Stomach (tissue), 9 donors: Measurements from ENCODE around the gene LZIC. TPM values are rescaled to one million over a fixed set of nuclear protein-coding genes. Genes with fewer than 3 reads are reported as not detected.

Source experiments
- DNase-seq, 2 donors: peaks; one replicate each; pipeline versions ENCODE4 v3.0.0 to v3.0.0-alpha.2; 2013 to 2019
- H3K27ac ChIP-seq, 5 donors: fragments of 200-600 bp in 4 of 5; sonication (generic) in 4 of 5; one replicate each; pipeline ENCODE4 v1.5.1; 2013 to 2019; ENCODE audit warnings: mild to moderate bottlenecking in 1 of 5, moderate library complexity in 1 of 5
- H3K27me3 ChIP-seq, 3 donors: fragments of 200-600 bp; sonication (generic); one replicate each; pipeline ENCODE4 v1.5.1; 2017 to 2019; ENCODE audit warnings: mixed run types in 1 of 3
- H3K36me3 ChIP-seq, 4 donors: fragments of 200-600 bp; sonication (generic); 1 replicate in 3 of 4; 2 replicates in 1 of 4; pipeline ENCODE4 v1.5.1; 2016 to 2019
- H3K4me1 ChIP-seq, 4 donors: fragments of 200-600 bp; sonication (generic); one replicate each; pipeline ENCODE4 v1.5.1; 2016 to 2019
- H3K4me3 ChIP-seq, 4 donors: fragments of 200-600 bp; sonication (generic) in 3 of 4; one replicate each; pipeline ENCODE4 v1.5.1; 2016 to 2019; ENCODE audit warnings: mild to moderate bottlenecking in 1 of 4
- H3K9me3 ChIP-seq, 4 donors: fragments of 200-600 bp; sonication (generic); one replicate each; pipeline ENCODE4 v1.5.1; 2016 to 2019
- CTCF ChIP-seq, 7 experiments: fragments of 450-650 bp in 4 of 7; fragments of 200-600 bp in 3 of 7; sonication (generic) in 3 of 7; IDR thresholded peaks; one replicate each; pipeline ENCODE4 v1.5.1; 2016 to 2019; ENCODE audit warnings: antibody characterized with exemption in 7 of 7, control low read depth in 2 of 7, mild to moderate bottlenecking in 1 of 7
- EP300 ChIP-seq: sonication (generic); formaldehyde crosslinking; IDR thresholded peaks from one replicate; pipeline ENCODE4 v1.6.1; 2017; ENCODE audit warnings: antibody characterized with exemption
- POLR2A ChIP-seq, 4 donors: fragments of 450-650 bp; IDR thresholded peaks; one replicate each; pipeline ENCODE4 v1.6.1; 2016; ENCODE audit warnings: antibody characterized with exemption in 4 of 4, control low read depth in 2 of 4, mild to moderate bottlenecking in 1 of 4, moderate library complexity in 1 of 4
- POLR2AphosphoS5 ChIP-seq, 3 donors: sonication (generic); formaldehyde crosslinking; IDR thresholded peaks; one replicate each; pipeline ENCODE4 v1.6.1; 2016; ENCODE audit warnings: antibody characterized with exemption in 3 of 3
- WGBS, 5 donors: extraction: QIAGEN DNeasy Blood & Tissue Kit in 3 of 5; methylation state at CpG; one replicate each; pipeline versions ENCODE4 v1.1.5 to v1.1.7; 2013 to 2018; 5-methylcytosine and 5-hydroxymethylcytosine counted together
- intact Hi-C: fragments of 100-400 bp; cut with DNase I; formaldehyde crosslinking; loops from one replicate; pipeline ENCODE4 v1.15.1; 2023; ENCODE audit warnings: low total_unique reads
- polyA plus RNA-seq, 3 donors: library from polyadenylated mRNA; stranded (reverse); fragments of 200-250 nt; gene quantifications; one replicate each; pipeline ENCODE4 v1.2.3, GENCODE V29; 2013
- total RNA-seq, 5 donors: library from RNA; depleted of rRNA; stranded (reverse); fragments of >200 nt; gene quantifications; one replicate each; pipeline versions ENCODE4 v1.1.0 to v1.2.3, GENCODE V29; 2014 to 2016
- donor health status: healthy with polysubstance abuse.
- donor health status: Bipolar disorder and iron deficiency.
- donor health status: healthy.

LZIC gene
- total and polyA plus RNA-seq, 8 donors = 1.8 to 32.5 (median 15.2) TPM

- TF ChIP-seq POLR2AphosphoS5 (IDR thresholded peaks at IDR 0.05) = no peak
- TF ChIP-seq CTCF (IDR thresholded peaks at IDR 0.05) = no peak
- TF ChIP-seq EP300 = no peak
- no peak for TF ChIP-seq POLR2A (IDR thresholded peaks at IDR 0.05)
These were observed 35.8 kb downstream of the LZIC start for GRCh38 chr1:9907441-9907840.

GRCh38 chr1:9906466-9906865 is 36.7 kb downstream of the LZIC start:
- intact Hi-C loops = no loop called here
- Histone ChIP-seq H3K27ac (no peak overlapping the region), H3K27me3 (no peaks in the 10 kb centered on the region), H3K4me1 (peaks cover 34 to 73% (median 49%) of the 10 kb centered on the region in 4 donors), H3K4me3 (no peak overlapping the region), H3K36me3 (no peaks in the 10 kb centered on the region), H3K9me3 (no peaks in the 10 kb centered on the region)
- no peak for DNase-seq
- TF ChIP-seq POLR2A (IDR thresholded peaks at IDR 0.05) (no peak), CTCF (IDR thresholded peaks at IDR 0.05) (no peak), POLR2AphosphoS5 (IDR thresholded peaks at IDR 0.05) (no peak)
- 96 to 100% (median 96%) methylated on average over 2 of the region's 2 CpGs for WGBS, 5 donors

More at GRCh38 chr1:9907441-9907840, 35.8 kb downstream of the LZIC start:
- Histone ChIP-seq H3K4me1 (peaks cover 25 to 67% (median 43%) of the 10 kb centered on the region in 4 donors), H3K27me3 (no peaks in the 10 kb centered on the region), H3K4me3 (no peak overlapping the region), H3K27ac (peak overlapping the region in 2 of 5 donors; percentile 3 to 64), H3K9me3 (no peaks in the 10 kb centered on the region), H3K36me3 (no peaks in the 10 kb centered on the region)
- no peak for DNase-seq
- 33 to 66% (median 48%) methylated on average over 5 of the region's 5 CpGs for WGBS, 5 donors
- intact Hi-C loops = no loop called here

GRCh38 chr1:9905010-9905409 is 38.2 kb downstream of the LZIC start:
- Histone ChIP-seq H3K27ac (no peak overlapping the region), H3K4me1 (peaks cover 40 to 82% (median 56%) of the 10 kb centered on the region in 4 donors), H3K9me3 (no peaks in the 10 kb centered on the region), H3K36me3 (no peaks in the 10 kb centered on the region), H3K27me3 (no peaks in the 10 kb centered on the region), H3K4me3 (no peak overlapping the region)
- TF ChIP-seq POLR2AphosphoS5 (IDR thresholded peaks at IDR 0.05) (no peak), EP300 (no peak), CTCF (IDR thresholded peaks at IDR 0.05) (no peak), POLR2A (IDR thresholded peaks at IDR 0.05) (no peak)
- intact Hi-C loops = no loop called here
- no peak for DNase-seq
- 64 to 90% (median 86%) methylated on average over 4 of the region's 4 CpGs for WGBS, 5 donors

- H3K4me3 ChIP-seq = no peak overlapping the region
- H3K27ac ChIP-seq = no peak overlapping the region
- no peaks in the 10 kb centered on the region for H3K9me3 ChIP-seq
- no peak for TF ChIP-seq CTCF (IDR thresholded peaks at IDR 0.05)
- no peak for TF ChIP-seq EP300
- no peak for TF ChIP-seq POLR2AphosphoS5 (IDR thresholded peaks at IDR 0.05)
- no peak for TF ChIP-seq POLR2A (IDR thresholded peaks at IDR 0.05)
- H3K36me3 ChIP-seq = no peaks in the 10 kb centered on the region
- peaks cover 40 to 86% (median 59%) of the 10 kb centered on the region in 4 donors for H3K4me1 ChIP-seq
- H3K27me3 ChIP-seq = no peaks in the 10 kb centered on the region
- intact Hi-C loops = no loop called here
- 65 to 82% (median 77%) methylated on average over 3 of the region's 3 CpGs for WGBS, 5 donors
- no peak for DNase-seq
These were observed 38.6 kb downstream of the LZIC start for GRCh38 chr1:9904596-9904995.
